Measurements from ENCODE around the gene CAPN7. TPM values are rescaled to one million over a fixed set of nuclear protein-coding genes. Genes with fewer than 3 reads are reported as not detected.
"Not testable (repeated sequence)": the region's sequence is repeated elsewhere in the genome, so short reads cannot be mapped to it uniquely, and the experiment has no call there.

The CAPN7 gene
- total RNA-seq (2014; rRNA removed; shearing (Covaris generic)): 17.4 and 20.8 TPM in 2 replicates
- 12.8 and 18.1 TPM in 2 replicates for polyA plus RNA-seq (2015; cell fraction: cytosol; rRNA removed)
- polyA plus RNA-seq (2015; cell fraction: nucleus; rRNA removed): 23.6 and 29.2 TPM in 2 replicates

GRCh38 chr3:15205934-15206661 is at the start of gene CAPN7:
Gene CAPN7 (plus strand): TSS chr3:15206246. CDS start chr3:15206496, 250 bp downstream.
- peak; percentile 91 for DNase-seq (ENCODE audit: low read depth)

- no peak for DNase-seq (ENCODE audit: low read depth)
Observed at GRCh38 chr3:15157441-15157840, 48.6 kb upstream of the CAPN7 start.

- DNase-seq (ENCODE audit: low read depth): no peak
Observed at GRCh38 chr3:15159501-15160136, 46.4 kb upstream of the CAPN7 start.

GRCh38 chr3:15160662-15161061 is 45.4 kb upstream of the CAPN7 start:
- no peak for DNase-seq (ENCODE audit: low read depth)

GRCh38 chr3:15161133-15161532 is 44.9 kb upstream of the CAPN7 start:
- no peak for DNase-seq (ENCODE audit: low read depth)

GRCh38 chr3:15163656-15164055 is 42.4 kb upstream of the CAPN7 start:
- DNase-seq (ENCODE audit: low read depth): not testable (repeated sequence)

GRCh38 chr3:15164340-15164739 is 41.7 kb upstream of the CAPN7 start:
- no peak for DNase-seq (ENCODE audit: low read depth)

GRCh38 chr3:15165061-15165460 is 41.0 kb upstream of the CAPN7 start:
- no peak for DNase-seq (ENCODE audit: low read depth)

- DNase-seq (ENCODE audit: low read depth): not testable (repeated sequence)
Observed at GRCh38 chr3:15166391-15166790, 39.7 kb upstream of the CAPN7 start.

GRCh38 chr3:15171096-15171495 is 35.0 kb upstream of the CAPN7 start:
- no peak for DNase-seq (ENCODE audit: low read depth)

- no peak for DNase-seq (ENCODE audit: low read depth)
Observed at GRCh38 chr3:15172806-15173205, 33.2 kb upstream of the CAPN7 start.

GRCh38 chr3:15174953-15175352 is 31.1 kb upstream of the CAPN7 start:
- DNase-seq (ENCODE audit: low read depth): no peak

GRCh38 chr3:15175605-15176004 is 30.4 kb upstream of the CAPN7 start:
- DNase-seq (ENCODE audit: low read depth): no peak

- DNase-seq (ENCODE audit: low read depth): no peak
Observed at GRCh38 chr3:15180042-15180611, 25.9 kb upstream of the CAPN7 start.

GRCh38 chr3:15181511-15181910 is 24.5 kb upstream of the CAPN7 start:
- no peak for DNase-seq (ENCODE audit: low read depth)

GRCh38 chr3:15181963-15182362 is 24.1 kb upstream of the CAPN7 start:
- DNase-seq (ENCODE audit: low read depth): no peak

- DNase-seq (ENCODE audit: low read depth): no peak
Observed at GRCh38 chr3:15183011-15183410, 23.0 kb upstream of the CAPN7 start.

GRCh38 chr3:15185404-15185803 is 20.6 kb upstream of the CAPN7 start:
- no peak for DNase-seq (ENCODE audit: low read depth)

- no peak for DNase-seq (ENCODE audit: low read depth)
Observed at GRCh38 chr3:15186101-15186476, 20.0 kb upstream of the CAPN7 start.

- DNase-seq (ENCODE audit: low read depth): not testable (repeated sequence)
Observed at GRCh38 chr3:15186477-15187164, 19.4 kb upstream of the CAPN7 start.

GRCh38 chr3:15197340-15198029 is 8.6 kb upstream of the CAPN7 start:
- no peak for DNase-seq (ENCODE audit: low read depth)
